Stomach (tissue), 9 donors: Measurements from ENCODE around the gene THSD7A. TPM values are rescaled to one million over a fixed set of nuclear protein-coding genes. Genes with fewer than 3 reads are reported as not detected.

ENCODE experiments used
- DNase-seq, 2 donors: peaks; one replicate each; pipeline versions ENCODE4 v3.0.0 to v3.0.0-alpha.2; 2013 to 2019
- H3K27ac ChIP-seq, 5 donors: fragments of 200-600 bp in 4 of 5; sonication (generic) in 4 of 5; one replicate each; pipeline ENCODE4 v1.5.1; 2013 to 2019; ENCODE audit warnings: mild to moderate bottlenecking in 1 of 5, moderate library complexity in 1 of 5
- H3K27me3 ChIP-seq, 3 donors: fragments of 200-600 bp; sonication (generic); one replicate each; pipeline ENCODE4 v1.5.1; 2017 to 2019; ENCODE audit warnings: mixed run types in 1 of 3
- H3K36me3 ChIP-seq, 4 donors: fragments of 200-600 bp; sonication (generic); 1 replicate in 3 of 4; 2 replicates in 1 of 4; pipeline ENCODE4 v1.5.1; 2016 to 2019
- H3K4me1 ChIP-seq, 4 donors: fragments of 200-600 bp; sonication (generic); one replicate each; pipeline ENCODE4 v1.5.1; 2016 to 2019
- H3K4me3 ChIP-seq, 4 donors: fragments of 200-600 bp; sonication (generic) in 3 of 4; one replicate each; pipeline ENCODE4 v1.5.1; 2016 to 2019; ENCODE audit warnings: mild to moderate bottlenecking in 1 of 4
- H3K9me3 ChIP-seq, 4 donors: fragments of 200-600 bp; sonication (generic); one replicate each; pipeline ENCODE4 v1.5.1; 2016 to 2019
- CTCF ChIP-seq, 7 experiments: fragments of 450-650 bp in 4 of 7; fragments of 200-600 bp in 3 of 7; sonication (generic) in 3 of 7; IDR thresholded peaks; one replicate each; pipeline ENCODE4 v1.5.1; 2016 to 2019; ENCODE audit warnings: antibody characterized with exemption in 7 of 7, control low read depth in 2 of 7, mild to moderate bottlenecking in 1 of 7
- EP300 ChIP-seq: sonication (generic); formaldehyde crosslinking; IDR thresholded peaks from one replicate; pipeline ENCODE4 v1.6.1; 2017; ENCODE audit warnings: antibody characterized with exemption
- POLR2A ChIP-seq, 4 donors: fragments of 450-650 bp; IDR thresholded peaks; one replicate each; pipeline ENCODE4 v1.6.1; 2016; ENCODE audit warnings: antibody characterized with exemption in 4 of 4, control low read depth in 2 of 4, mild to moderate bottlenecking in 1 of 4, moderate library complexity in 1 of 4
- POLR2AphosphoS5 ChIP-seq, 3 donors: sonication (generic); formaldehyde crosslinking; IDR thresholded peaks; one replicate each; pipeline ENCODE4 v1.6.1; 2016; ENCODE audit warnings: antibody characterized with exemption in 3 of 3
- WGBS, 5 donors: extraction: QIAGEN DNeasy Blood & Tissue Kit in 3 of 5; methylation state at CpG; one replicate each; pipeline versions ENCODE4 v1.1.5 to v1.1.7; 2013 to 2018; 5-methylcytosine and 5-hydroxymethylcytosine counted together
- intact Hi-C: fragments of 100-400 bp; cut with DNase I; formaldehyde crosslinking; loops from one replicate; pipeline ENCODE4 v1.15.1; 2023; ENCODE audit warnings: low total_unique reads
- polyA plus RNA-seq, 3 donors: library from polyadenylated mRNA; stranded (reverse); fragments of 200-250 nt; gene quantifications; one replicate each; pipeline ENCODE4 v1.2.3, GENCODE V29; 2013
- total RNA-seq, 5 donors: library from RNA; depleted of rRNA; stranded (reverse); fragments of >200 nt; gene quantifications; one replicate each; pipeline versions ENCODE4 v1.1.0 to v1.2.3, GENCODE V29; 2014 to 2016
- donor health status: healthy with polysubstance abuse.
- donor health status: Bipolar disorder and iron deficiency.
- donor health status: healthy.

Gene THSD7A
- total and polyA plus RNA-seq, 8 donors = 0.06 to 13.2 (median 0.46) TPM; not detected in 1

- no peak overlapping the region for H3K27ac ChIP-seq
- H3K27me3 ChIP-seq = no peaks in the 10 kb centered on the region
- no peaks in the 10 kb centered on the region for H3K4me1 ChIP-seq
- H3K36me3 ChIP-seq = no peaks in the 10 kb centered on the region
- no peak for TF ChIP-seq POLR2AphosphoS5 (IDR thresholded peaks at IDR 0.05)
- TF ChIP-seq POLR2A (IDR thresholded peaks at IDR 0.05) = no peak
- no peak for TF ChIP-seq CTCF (IDR thresholded peaks at IDR 0.05)
- TF ChIP-seq EP300 = no peak
- H3K4me3 ChIP-seq = peak overlapping the region in 1 of 4 donors; percentile 13
- no peaks in the 10 kb centered on the region for H3K9me3 ChIP-seq
- intact Hi-C loops = no loop called here
- DNase-seq = peak in 1 of 2 donors; percentile 31
- 29 to 36% (median 33%) methylated on average over 2 of the region's 2 CpGs for WGBS, 5 donors
Measured at GRCh38 chr7:11847336-11847735, 15.3 kb upstream of the THSD7A start.

- Histone ChIP-seq H3K4me3 (no peak overlapping the region), H3K36me3 (no peaks in the 10 kb centered on the region), H3K4me1 (no peaks in the 10 kb centered on the region), H3K9me3 (peaks cover 0 to 3% (median 0%) of the 10 kb centered on the region in 4 donors), H3K27ac (no peak overlapping the region), H3K27me3 (no peaks in the 10 kb centered on the region)
- DNase-seq = peak in 1 of 2 donors; percentile 13
- intact Hi-C loops = no loop called here
- WGBS, 5 donors = 28 to 48% (median 46%) methylated on average over 5 of the region's 5 CpGs
- no peak for TF ChIP-seq POLR2A (IDR thresholded peaks at IDR 0.05)
- TF ChIP-seq CTCF (IDR thresholded peaks at IDR 0.05) = no peak
- TF ChIP-seq EP300 = no peak
- TF ChIP-seq POLR2AphosphoS5 (IDR thresholded peaks at IDR 0.05) = no peak
Measured at GRCh38 chr7:11846361-11846955, 14.5 kb upstream of the THSD7A start.

GRCh38 chr7:11843113-11843765, 11.2 kb upstream of the THSD7A start:
- H3K4me1 ChIP-seq = no peaks in the 10 kb centered on the region
- no peak for DNase-seq
- peaks cover 0 to 6% (median 0%) of the 10 kb centered on the region in 4 donors for H3K9me3 ChIP-seq
- H3K4me3 ChIP-seq = no peak overlapping the region
- TF ChIP-seq CTCF (IDR thresholded peaks at IDR 0.05) = no peak
- no peak for TF ChIP-seq POLR2A (IDR thresholded peaks at IDR 0.05)
- no peak for TF ChIP-seq EP300
- no peak for TF ChIP-seq POLR2AphosphoS5 (IDR thresholded peaks at IDR 0.05)
- H3K36me3 ChIP-seq = no peaks in the 10 kb centered on the region
- no peaks in the 10 kb centered on the region for H3K27me3 ChIP-seq
- intact Hi-C loops = no loop called here
- 56 to 76% (median 68%) methylated on average over 1 of the region's 1 CpG for WGBS, 5 donors
- no peak overlapping the region for H3K27ac ChIP-seq

- H3K27me3 ChIP-seq = no peaks in the 10 kb centered on the region
- peaks cover 0 to 6% (median 0%) of the 10 kb centered on the region in 4 donors for H3K9me3 ChIP-seq
- no peak overlapping the region for H3K4me3 ChIP-seq
- TF ChIP-seq EP300 (no peak), CTCF (IDR thresholded peaks at IDR 0.05) (no peak), POLR2AphosphoS5 (IDR thresholded peaks at IDR 0.05) (no peak), POLR2A (IDR thresholded peaks at IDR 0.05) (no peak)
- no peak overlapping the region for H3K27ac ChIP-seq
- intact Hi-C loops = no loop called here
- no peaks in the 10 kb centered on the region for H3K36me3 ChIP-seq
- no peak for DNase-seq
- H3K4me1 ChIP-seq = no peaks in the 10 kb centered on the region
Measured at GRCh38 chr7:11841657-11842056, 9.7 kb upstream of the THSD7A start.
